KMS-11 (cell line): ENCODE measurements around the gene NFAT5.
"Not testable (repeated sequence)": the region's sequence is repeated elsewhere in the genome, so short reads cannot be mapped to it uniquely, and the experiment has no call there.

Source experiments
- H2AFZ ChIP-seq: fragments of 200-600 bp; sonication (generic); 2 replicates; pipeline ENCODE4 v1.6.1; 2016; ENCODE audit warnings: antibody characterized with exemption, mixed run types, low read depth
- H3K27ac ChIP-seq: fragments of 200-600 bp; sonication (generic); 2 replicates; pipeline ENCODE4 v1.6.1; 2016; ENCODE audit warnings: mild to moderate bottlenecking, mixed run types
- H3K27me3 ChIP-seq: fragments of 200-600 bp; sonication (generic); 2 replicates; pipeline ENCODE4 v1.6.1; 2017; ENCODE audit warnings: mild to moderate bottlenecking, low read depth, mixed run types, moderate library complexity; ENCODE audit not compliant: insufficient read depth
- H3K36me3 ChIP-seq: fragments of 200-600 bp; sonication (generic); 2 replicates; pipeline ENCODE4 v1.6.1; 2017; ENCODE audit warnings: mild to moderate bottlenecking, mixed run types; ENCODE audit not compliant: insufficient read depth
- H3K4me1 ChIP-seq: fragments of 200-600 bp; sonication (generic); 2 replicates; pipeline ENCODE4 v1.6.1; 2016; ENCODE audit warnings: mild to moderate bottlenecking, low read depth, mixed run types; ENCODE audit not compliant: poor library complexity, severe bottlenecking
- H3K4me2 ChIP-seq: fragments of 200-600 bp; sonication (generic); 2 replicates; pipeline ENCODE4 v1.7.0; 2016; ENCODE audit warnings: mild to moderate bottlenecking, mixed run types
- H3K4me3 ChIP-seq: fragments of 200-600 bp; sonication (generic); IDR thresholded peaks from 2 replicates; pipeline ENCODE4 v1.6.1; 2017; ENCODE audit warnings: low read depth, low read length, mixed read lengths; ENCODE audit not compliant: insufficient read depth
- H3K79me2 ChIP-seq: fragments of 200-600 bp; sonication (generic); 2 replicates; pipeline ENCODE4 v1.6.1; 2016; ENCODE audit warnings: low read depth, mixed run types; ENCODE audit not compliant: insufficient read depth
- H3K9ac ChIP-seq: fragments of 200-600 bp; sonication (generic); 2 replicates; pipeline ENCODE4 v1.6.1; 2016; ENCODE audit warnings: mild to moderate bottlenecking, mixed run types
- H4K20me1 ChIP-seq: fragments of 200-600 bp; sonication (generic); 2 replicates; pipeline ENCODE4 v1.6.1; 2016; ENCODE audit warnings: mild to moderate bottlenecking, mixed run types; ENCODE audit not compliant: insufficient read depth
- CTCF ChIP-seq: fragments of 200-600 bp; sonication (generic); conservative IDR thresholded peaks from 2 replicates; pipeline ENCODE4 v1.6.1; 2017; ENCODE audit warnings: low read depth, mild to moderate bottlenecking, antibody characterized with exemption, low read length, moderate library complexity, mixed read lengths

NFAT5 gene

GRCh38 chr16:69626256-69626655 is 60.5 kb downstream of the NFAT5 start:
- no peaks in the 10 kb centered on the region for H4K20me1 ChIP-seq
- H3K9ac ChIP-seq: no peak overlapping the region
- H3K4me2 ChIP-seq: no peak overlapping the region
- no peak overlapping the region for H2AFZ ChIP-seq
- H3K36me3 ChIP-seq: no peaks in the 10 kb centered on the region
- no peaks in the 10 kb centered on the region for H3K4me1 ChIP-seq
- H3K27ac ChIP-seq: no peak overlapping the region
- no peaks in the 10 kb centered on the region for H3K79me2 ChIP-seq
- H3K4me3 ChIP-seq: no peak overlapping the region
- no peaks in the 10 kb centered on the region for H3K27me3 ChIP-seq
- no peak for TF ChIP-seq CTCF

GRCh38 chr16:69632828-69633227 is 67.1 kb downstream of the NFAT5 start:
- Histone ChIP-seq H3K36me3 (0 out of 2 replicates have a peak, but pooled peaks cover 2% of the 10 kb centered on the region), H3K79me2 (no peaks in the 10 kb centered on the region), H3K4me2 (no peak overlapping the region), H3K4me3 (no peak overlapping the region), H3K4me1 (no peaks in the 10 kb centered on the region), H3K9ac (no peak overlapping the region), H3K27me3 (no peaks in the 10 kb centered on the region), H4K20me1 (no peaks in the 10 kb centered on the region), H3K27ac (no peak overlapping the region), H2AFZ (no peak overlapping the region)
- TF ChIP-seq CTCF: no peak

GRCh38 chr16:69633375-69633774 is 67.6 kb downstream of the NFAT5 start:
- no peak overlapping the region for H3K4me3 ChIP-seq
- TF ChIP-seq CTCF: no peak

GRCh38 chr16:69636563-69637146 is 70.9 kb downstream of the NFAT5 start:
- H4K20me1 ChIP-seq, H3K4me2 ChIP-seq, H3K79me2 ChIP-seq, H3K27ac ChIP-seq, H3K36me3 ChIP-seq, H3K27me3 ChIP-seq, H3K9ac ChIP-seq, H2AFZ ChIP-seq, H3K4me3 ChIP-seq, H3K4me1 ChIP-seq: not testable (repeated sequence)

More at GRCh38 chr16:69633375-69633774, 67.6 kb downstream of the NFAT5 start:
- no peak overlapping the region for H2AFZ ChIP-seq
- 0 out of 2 replicates have a peak, but pooled peaks cover 2% of the 10 kb centered on the region for H3K36me3 ChIP-seq
- no peaks in the 10 kb centered on the region for H3K27me3 ChIP-seq
- H3K79me2 ChIP-seq: no peaks in the 10 kb centered on the region
- no peaks in the 10 kb centered on the region for H4K20me1 ChIP-seq
- no peak overlapping the region for H3K4me2 ChIP-seq
- H3K9ac ChIP-seq: no peak overlapping the region
- no peak overlapping the region for H3K27ac ChIP-seq
- no peaks in the 10 kb centered on the region for H3K4me1 ChIP-seq

GRCh38 chr16:69637206-69637865 is 71.6 kb downstream of the NFAT5 start:
- H3K4me3 ChIP-seq, H3K27ac ChIP-seq, H2AFZ ChIP-seq, H3K4me1 ChIP-seq, H4K20me1 ChIP-seq, H3K4me2 ChIP-seq, H3K27me3 ChIP-seq, H3K36me3 ChIP-seq, H3K9ac ChIP-seq, H3K79me2 ChIP-seq: not testable (repeated sequence)

- not testable (repeated sequence) for H3K4me2 ChIP-seq, H3K27ac ChIP-seq, H3K36me3 ChIP-seq, H2AFZ ChIP-seq, H3K27me3 ChIP-seq, H3K4me1 ChIP-seq, H3K4me3 ChIP-seq, H3K79me2 ChIP-seq, H3K9ac ChIP-seq, H4K20me1 ChIP-seq
Observed at GRCh38 chr16:69643997-69644396, 78.2 kb downstream of the NFAT5 start.
